Skeletal muscle tissue (tissue), 4 donors: ENCODE data around the gene STK25. TPM values are rescaled to one million over a fixed set of nuclear protein-coding genes. Genes with fewer than 3 reads are reported as not detected.
"Not testable (repeated sequence)": the region's sequence is repeated elsewhere in the genome, so short reads cannot be mapped to it uniquely, and the experiment has no call there.

ENCODE experiments used
- H3K27ac ChIP-seq: one replicate; pipeline ENCODE4 v1.7.0; 2013; ENCODE audit warnings: mild to moderate bottlenecking, low read depth, low read length, inconsistent platforms
- H3K27me3 ChIP-seq, 3 donors: one replicate each; pipeline ENCODE4 v1.7.0; 2013; ENCODE audit warnings: low read length in 3 of 3; ENCODE audit not compliant: control insufficient read depth in 3 of 3, insufficient read depth in 3 of 3
- H3K36me3 ChIP-seq, 3 donors: one replicate each; pipeline ENCODE4 v1.7.0; 2013; ENCODE audit warnings: low read length in 3 of 3; ENCODE audit not compliant: control insufficient read depth in 3 of 3, insufficient read depth in 3 of 3
- H3K4me1 ChIP-seq, 3 donors: one replicate each; pipeline ENCODE4 v1.7.0; 2013; ENCODE audit warnings: low read length in 3 of 3, mild to moderate bottlenecking in 3 of 3; ENCODE audit not compliant: control insufficient read depth in 3 of 3, insufficient read depth in 3 of 3
- H3K4me3 ChIP-seq, 3 donors: one replicate each; pipeline ENCODE4 v1.7.0; 2013; ENCODE audit warnings: low read length in 3 of 3
- H3K9ac ChIP-seq, 3 donors: one replicate each; pipeline ENCODE4 v1.7.0; 2013; ENCODE audit warnings: low read length in 3 of 3, mild to moderate bottlenecking in 3 of 3, moderate library complexity in 2 of 3, low read depth in 1 of 3
- H3K9me3 ChIP-seq, 3 donors: one replicate each; pipeline ENCODE4 v1.7.0; 2013; ENCODE audit warnings: low read length in 3 of 3; ENCODE audit not compliant: control insufficient read depth in 3 of 3
- total RNA-seq: library from RNA; depleted of rRNA; stranded (reverse); fragments of >200 nt; gene quantifications from one replicate; pipeline ENCODE4 v1.2.3, GENCODE V29; 2014
- donor health status: Osteomylitis.

STK25 gene
- total RNA-seq, 1 donor from 2014 or later = 178 TPM

GRCh38 chr2:241511091-241511741 is 2.8 kb upstream of the STK25 start:
- H3K4me1 ChIP-seq = peaks cover 20 to 34% (median 24%) of the 10 kb centered on the region in 3 donors
- H3K4me3 ChIP-seq = no peak overlapping the region
- H3K27ac ChIP-seq = no peak overlapping the region
- H3K9me3 ChIP-seq = no peaks in the 10 kb centered on the region
- no peaks in the 10 kb centered on the region for H3K27me3 ChIP-seq
- peaks cover 0 to 6% (median 5%) of the 10 kb centered on the region in 3 donors for H3K36me3 ChIP-seq
- H3K9ac ChIP-seq = no peak overlapping the region

GRCh38 chr2:241509155-241509784 is 886 bp upstream of the STK25 start:
- Histone ChIP-seq H3K27ac (peak overlapping the region; percentile 99), H3K36me3 (peaks cover 0 to 6% (median 5%) of the 10 kb centered on the region in 3 donors), H3K27me3 (no peaks in the 10 kb centered on the region), H3K9me3 (no peaks in the 10 kb centered on the region), H3K4me3 (peak overlapping the region; percentile 85 to 97 (median 96)), H3K9ac (peak overlapping the region; percentile 87 to 96 (median 88)), H3K4me1 (peaks cover 37 to 49% (median 42%) of the 10 kb centered on the region in 3 donors)

GRCh38 chr2:241507430-241508239 is 749 bp downstream of the STK25 start:
- H3K36me3 ChIP-seq = peaks cover 0 to 7% (median 6%) of the 10 kb centered on the region in 3 donors
- H3K27me3 ChIP-seq = no peaks in the 10 kb centered on the region
- H3K9me3 ChIP-seq = no peaks in the 10 kb centered on the region
- H3K4me3 ChIP-seq = peak overlapping the region; percentile 81 to 96 (median 88)
- H3K4me1 ChIP-seq = peaks cover 47 to 62% (median 51%) of the 10 kb centered on the region in 3 donors
- peak overlapping the region; percentile 87 to 93 (median 91) for H3K9ac ChIP-seq
- peak overlapping the region; percentile 99 for H3K27ac ChIP-seq

GRCh38 chr2:241506793-241507429 is 1.5 kb downstream of the STK25 start:
- Histone ChIP-seq H3K27me3 (no peaks in the 10 kb centered on the region), H3K4me3 (peak overlapping the region; percentile 81 to 96 (median 88)), H3K9me3 (no peaks in the 10 kb centered on the region), H3K4me1 (peaks cover 52 to 67% (median 56%) of the 10 kb centered on the region in 3 donors), H3K9ac (peak overlapping the region; percentile 87 to 93 (median 91)), H3K27ac (peak overlapping the region; percentile 99), H3K36me3 (peaks cover 0 to 7% (median 6%) of the 10 kb centered on the region in 3 donors)

GRCh38 chr2:241506317-241506716 is 2.1 kb downstream of the STK25 start:
- peaks cover 55 to 72% (median 58%) of the 10 kb centered on the region in 3 donors for H3K4me1 ChIP-seq
- peak overlapping the region; percentile 75 to 83 (median 82) for H3K9ac ChIP-seq
- not testable (repeated sequence) for H3K36me3 ChIP-seq, H3K9me3 ChIP-seq, H3K27me3 ChIP-seq
- peak overlapping the region; percentile 99 for H3K27ac ChIP-seq
- peak overlapping the region; percentile 56 to 81 (median 59) for H3K4me3 ChIP-seq

GRCh38 chr2:241505781-241506201 is 2.6 kb downstream of the STK25 start:
- peak overlapping the region; percentile 99 for H3K27ac ChIP-seq
- peaks cover 61 to 77% (median 64%) of the 10 kb centered on the region in 3 donors for H3K4me1 ChIP-seq
- H3K9me3 ChIP-seq = no peaks in the 10 kb centered on the region
- H3K9ac ChIP-seq = peak overlapping the region; percentile 75 to 83 (median 82)
- peak overlapping the region; percentile 43 to 63 (median 59) for H3K4me3 ChIP-seq
- H3K36me3 ChIP-seq = peaks cover 8 to 9% (median 9%) of the 10 kb centered on the region in 3 donors
- H3K27me3 ChIP-seq = no peaks in the 10 kb centered on the region

- H3K27me3 ChIP-seq = no peaks in the 10 kb centered on the region
- peaks cover 12 to 14% (median 12%) of the 10 kb centered on the region in 3 donors for H3K36me3 ChIP-seq
- H3K9ac ChIP-seq = peak overlapping the region; percentile 75 to 83 (median 78)
- H3K4me3 ChIP-seq = peak overlapping the region; percentile 43 to 63 (median 59)
- peaks cover 66 to 83% (median 69%) of the 10 kb centered on the region in 3 donors for H3K4me1 ChIP-seq
- peak overlapping the region; percentile 99 for H3K27ac ChIP-seq
- no peaks in the 10 kb centered on the region for H3K9me3 ChIP-seq
These were observed 3.2 kb downstream of the STK25 start for GRCh38 chr2:241505086-241505780.

GRCh38 chr2:241503776-241504392 is 4.5 kb downstream of the STK25 start:
- Histone ChIP-seq H3K4me1 (peaks cover 67 to 83% (median 71%) of the 10 kb centered on the region in 3 donors), H3K27ac (peak overlapping the region; percentile 99), H3K9ac (peak overlapping the region; percentile 23 to 66 (median 51)), H3K36me3 (peaks cover 17 to 20% (median 19%) of the 10 kb centered on the region in 3 donors), H3K27me3 (no peaks in the 10 kb centered on the region), H3K9me3 (no peaks in the 10 kb centered on the region), H3K4me3 (no peak overlapping the region)
